ENCODE results near the gene LRRD1.

The LRRD1 gene

DNA sequence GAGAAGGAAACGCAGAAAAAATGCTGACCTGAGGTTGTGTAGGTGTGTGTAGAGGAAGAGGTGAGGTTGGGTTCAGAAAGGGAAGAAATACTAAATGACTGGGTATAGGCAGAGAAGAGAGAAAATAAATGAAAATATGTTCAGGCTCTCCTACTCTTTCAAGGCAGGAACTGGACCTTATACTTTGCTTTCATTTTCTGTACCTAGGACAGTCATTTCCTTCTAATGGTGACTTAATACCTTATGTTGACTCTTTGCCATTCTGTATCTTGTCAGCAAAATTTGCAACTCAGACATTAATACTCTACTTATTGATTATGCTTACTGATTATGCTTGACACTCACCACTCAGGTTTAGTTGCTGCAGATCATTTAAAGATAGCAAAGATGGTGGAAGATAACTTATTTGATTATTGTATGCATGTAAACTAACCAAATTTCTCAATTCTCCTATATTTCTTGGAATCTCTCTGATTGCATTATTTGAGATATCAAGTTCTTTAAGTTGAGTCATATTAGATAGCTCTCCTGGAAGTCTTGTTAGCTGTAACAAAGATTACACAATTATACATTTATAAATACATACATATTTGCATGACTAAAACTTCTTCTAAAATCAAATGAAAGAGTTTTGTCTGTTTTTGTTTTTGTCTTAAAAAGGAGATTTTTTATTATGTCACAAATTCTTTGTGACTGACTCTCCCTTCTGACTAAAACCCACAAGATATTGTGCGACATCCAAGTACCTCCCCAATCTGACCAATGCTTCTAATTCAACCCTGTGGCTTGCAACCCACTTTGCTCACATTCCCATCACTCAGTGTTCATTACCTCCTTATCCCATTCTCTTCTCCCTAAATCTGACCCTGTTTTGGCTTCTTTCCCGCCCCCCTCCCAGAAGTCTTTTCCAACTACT is 20.0 kb downstream of the LRRD1 start:
- H2AFZ ChIP-seq (ENCODE audit: low read depth, low read length), result no peak overlapping the region
- no peaks in the 10 kb centered on the region for H4K20me1 ChIP-seq (ENCODE audit: insufficient read depth, low read length)
- no peaks in the 10 kb centered on the region for H3K27me3 ChIP-seq (ENCODE audit: low read depth, low read length)
- no peak overlapping the region for H3K4me2 ChIP-seq (ENCODE audit: low read length)
- TF ChIP-seq EZH2phosphoT487 (IDR thresholded peaks at IDR 0.05; ENCODE audit: low read depth), result no peak
- TF ChIP-seq, protein P1, sequence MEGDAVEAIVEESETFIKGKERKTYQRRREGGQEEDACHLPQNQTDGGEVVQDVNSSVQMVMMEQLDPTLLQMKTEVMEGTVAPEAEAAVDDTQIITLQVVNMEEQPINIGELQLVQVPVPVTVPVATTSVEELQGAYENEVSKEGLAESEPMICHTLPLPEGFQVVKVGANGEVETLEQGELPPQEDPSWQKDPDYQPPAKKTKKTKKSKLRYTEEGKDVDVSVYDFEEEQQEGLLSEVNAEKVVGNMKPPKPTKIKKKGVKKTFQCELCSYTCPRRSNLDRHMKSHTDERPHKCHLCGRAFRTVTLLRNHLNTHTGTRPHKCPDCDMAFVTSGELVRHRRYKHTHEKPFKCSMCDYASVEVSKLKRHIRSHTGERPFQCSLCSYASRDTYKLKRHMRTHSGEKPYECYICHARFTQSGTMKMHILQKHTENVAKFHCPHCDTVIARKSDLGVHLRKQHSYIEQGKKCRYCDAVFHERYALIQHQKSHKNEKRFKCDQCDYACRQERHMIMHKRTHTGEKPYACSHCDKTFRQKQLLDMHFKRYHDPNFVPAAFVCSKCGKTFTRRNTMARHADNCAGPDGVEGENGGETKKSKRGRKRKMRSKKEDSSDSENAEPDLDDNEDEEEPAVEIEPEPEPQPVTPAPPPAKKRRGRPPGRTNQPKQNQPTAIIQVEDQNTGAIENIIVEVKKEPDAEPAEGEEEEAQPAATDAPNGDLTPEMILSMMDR (IDR thresholded peaks at IDR 0.05; ENCODE audit: low read depth, low read length), result no peak
- H3K79me2 ChIP-seq (ENCODE audit: low read length), result no peaks in the 10 kb centered on the region
- H3K36me3 ChIP-seq (replicated peaks; ENCODE audit: low read depth, low read length), result no peaks in the 10 kb centered on the region
- H3K27ac ChIP-seq (ENCODE audit: low read length), result no peak overlapping the region
- no peak overlapping the region for H3K4me3 ChIP-seq (ENCODE audit: low read length)
- H3K9me3 ChIP-seq (ENCODE audit: insufficient read depth, low read length), result no peaks in the 10 kb centered on the region
- H3K9ac ChIP-seq (ENCODE audit: low read length), result no peak overlapping the region
- peaks cover 3% of the 10 kb centered on the region; the same call in 1 of the 2 replicates for H3K4me1 ChIP-seq (ENCODE audit: low read length)

DNA sequence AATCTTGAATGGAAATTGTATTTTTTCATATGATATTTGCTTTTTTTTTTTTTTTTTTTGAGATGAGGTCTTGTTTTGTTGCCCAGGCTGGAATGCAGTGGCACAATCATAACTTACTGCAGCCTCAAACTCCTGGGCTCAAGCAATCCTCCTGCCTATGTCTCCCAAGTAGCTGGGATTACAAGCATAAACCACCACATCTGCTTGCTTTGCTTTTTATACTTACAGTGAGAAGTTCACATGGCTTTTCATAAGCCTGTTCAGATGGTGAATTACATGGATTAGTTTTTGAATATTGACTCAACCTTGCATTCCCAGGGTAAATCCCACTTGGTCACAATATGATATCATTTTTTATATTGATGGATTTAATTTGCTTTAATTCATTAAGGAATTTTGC is 22.0 kb downstream of the LRRD1 start:
- H3K27me3 ChIP-seq (ENCODE audit: low read depth, low read length), result no peaks in the 10 kb centered on the region

DNA sequence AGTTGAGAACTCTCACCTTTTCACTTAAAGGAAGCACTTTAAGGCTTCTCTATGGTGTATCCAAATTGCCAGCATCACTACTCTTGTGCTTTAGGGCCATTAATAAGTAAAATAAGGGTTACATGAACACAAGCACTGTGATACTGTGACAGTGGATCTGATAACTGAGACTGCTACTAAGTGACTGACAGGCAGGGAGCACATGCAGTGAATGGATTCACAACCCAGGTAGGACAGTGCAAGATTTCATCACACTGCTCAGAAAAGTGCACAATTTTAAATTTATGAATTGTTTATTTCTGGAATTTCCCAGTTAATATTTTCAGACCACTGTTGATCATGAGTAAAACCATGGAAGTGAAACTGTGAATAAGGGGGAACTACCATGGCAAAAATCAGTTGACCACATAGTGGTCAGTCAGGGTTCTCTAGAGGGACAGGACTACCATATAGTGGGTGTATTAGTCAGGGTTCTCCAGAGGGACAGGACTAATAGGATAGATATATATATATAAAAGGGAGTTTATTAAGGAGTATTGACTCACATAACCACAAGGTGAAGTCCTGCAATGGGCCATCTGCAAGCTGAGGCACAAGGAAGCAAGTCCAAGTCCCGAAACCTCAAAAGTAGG is 23.7 kb downstream of the LRRD1 start:
- H3K4me3 ChIP-seq (ENCODE audit: low read length), result no peak overlapping the region
- H3K9ac ChIP-seq (ENCODE audit: low read length), result no peak overlapping the region
- H3K9me3 ChIP-seq (ENCODE audit: insufficient read depth, low read length), result no peaks in the 10 kb centered on the region
- no peaks in the 10 kb centered on the region for H3K36me3 ChIP-seq (replicated peaks; ENCODE audit: low read depth, low read length)
- H3K4me1 ChIP-seq (ENCODE audit: low read length), result peaks cover 3% of the 10 kb centered on the region; the same call in 1 of the 2 replicates
- H4K20me1 ChIP-seq (ENCODE audit: insufficient read depth, low read length), result no peaks in the 10 kb centered on the region
- H2AFZ ChIP-seq (ENCODE audit: low read depth, low read length), result no peak overlapping the region
- H3K27me3 ChIP-seq (ENCODE audit: low read depth, low read length), result no peaks in the 10 kb centered on the region
- no peak for TF ChIP-seq EZH2phosphoT487 (IDR thresholded peaks at IDR 0.05; ENCODE audit: low read depth)
- TF ChIP-seq, protein P1 (IDR thresholded peaks at IDR 0.05; ENCODE audit: low read depth, low read length), result no peak
- H3K27ac ChIP-seq (ENCODE audit: low read length), result no peak overlapping the region
- H3K79me2 ChIP-seq (ENCODE audit: low read length), result no peaks in the 10 kb centered on the region
- H3K4me2 ChIP-seq (ENCODE audit: low read length), result no peak overlapping the region

More for the DNA sequence above, 22.0 kb downstream of the LRRD1 start:
- Histone ChIP-seq H3K27ac (ENCODE audit: low read length) (no peak overlapping the region), H4K20me1 (ENCODE audit: insufficient read depth, low read length) (no peaks in the 10 kb centered on the region), H3K9me3 (ENCODE audit: insufficient read depth, low read length) (no peaks in the 10 kb centered on the region), H3K36me3 (replicated peaks; ENCODE audit: low read depth, low read length) (no peaks in the 10 kb centered on the region), H3K9ac (ENCODE audit: low read length) (no peak overlapping the region), H3K4me2 (ENCODE audit: low read length) (no peak overlapping the region), H2AFZ (ENCODE audit: low read depth, low read length) (no peak overlapping the region), H3K79me2 (ENCODE audit: low read length) (no peaks in the 10 kb centered on the region), H3K4me3 (ENCODE audit: low read length) (no peak overlapping the region), H3K4me1 (ENCODE audit: low read length) (peaks cover 3% of the 10 kb centered on the region; the same call in 1 of the 2 replicates)
- TF ChIP-seq, protein P1 (IDR thresholded peaks at IDR 0.05; ENCODE audit: low read depth, low read length), result no peak
- no peak for TF ChIP-seq EZH2phosphoT487 (IDR thresholded peaks at IDR 0.05; ENCODE audit: low read depth)

DNA sequence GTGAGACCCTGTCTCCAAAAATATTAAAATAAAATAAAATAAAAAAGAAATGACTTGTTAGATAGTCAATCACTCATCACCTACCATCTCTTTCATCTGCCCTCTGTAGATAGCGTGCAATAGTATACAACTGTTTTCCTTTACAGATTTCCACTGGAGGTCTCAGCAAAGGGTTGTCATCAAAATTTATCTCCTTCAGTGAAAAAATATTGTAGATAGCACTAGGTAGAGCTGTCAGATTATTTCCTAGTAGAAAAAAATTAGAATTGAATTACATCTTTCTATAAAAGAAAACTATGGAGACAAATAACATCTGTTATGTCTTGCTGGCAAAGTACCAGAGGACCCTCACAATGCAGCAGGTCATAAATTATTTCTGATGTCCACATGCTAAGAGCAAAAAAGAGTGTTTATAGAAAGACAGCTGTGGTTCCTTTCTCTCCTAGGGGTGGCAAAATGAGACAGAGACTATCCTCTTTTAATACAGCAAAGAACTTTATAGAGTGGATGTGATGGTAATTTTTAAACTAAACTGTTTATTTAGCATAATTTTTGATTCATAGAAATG is 28.4 kb downstream of the LRRD1 start:
- Histone ChIP-seq H2AFZ (ENCODE audit: low read depth, low read length) (no peak overlapping the region), H3K36me3 (replicated peaks; ENCODE audit: low read depth, low read length) (no peaks in the 10 kb centered on the region), H3K79me2 (ENCODE audit: low read length) (no peaks in the 10 kb centered on the region), H3K4me1 (ENCODE audit: low read length) (peaks cover 3% of the 10 kb centered on the region; the same call in 1 of the 2 replicates), H4K20me1 (ENCODE audit: insufficient read depth, low read length) (no peaks in the 10 kb centered on the region), H3K9ac (ENCODE audit: low read length) (no peak overlapping the region), H3K9me3 (ENCODE audit: insufficient read depth, low read length) (no peaks in the 10 kb centered on the region), H3K27me3 (ENCODE audit: low read depth, low read length) (no peaks in the 10 kb centered on the region), H3K4me3 (ENCODE audit: low read length) (no peak overlapping the region), H3K4me2 (ENCODE audit: low read length) (no peak overlapping the region), H3K27ac (ENCODE audit: low read length) (no peak overlapping the region)
- TF ChIP-seq, protein P1 (IDR thresholded peaks at IDR 0.05; ENCODE audit: low read depth, low read length), result no peak
- TF ChIP-seq EZH2phosphoT487 (IDR thresholded peaks at IDR 0.05; ENCODE audit: low read depth), result no peak
